PFSK-1 (cell line): ENCODE results near the gene IQCK.

ENCODE experiments used
- FOXP2 ChIP-seq: optimal IDR thresholded peaks from 2 replicates; pipeline ENCODE3; 2011; ENCODE audit warnings: borderline replicate concordance, control low read depth, inconsistent platforms; ENCODE audit not compliant: insufficient read depth; ENCODE audit errors: extremely low read length, extremely low read depth
- POLR2AphosphoS5 ChIP-seq: IDR thresholded peaks from 2 replicates; pipeline ENCODE4 v1.6.1; 2012; ENCODE audit warnings: low read depth, mild to moderate bottlenecking, control low read depth, low read length, moderate library complexity
- SIN3A ChIP-seq: IDR thresholded peaks from 2 replicates; pipeline ENCODE4 v1.6.1; 2012; ENCODE audit warnings: mild to moderate bottlenecking, low read length, moderate library complexity, borderline replicate concordance; ENCODE audit not compliant: insufficient read depth
- TAF1 ChIP-seq: IDR thresholded peaks from 2 replicates; pipeline ENCODE4 v1.6.1; 2012; ENCODE audit warnings: low read length, control low read depth, borderline replicate concordance; ENCODE audit not compliant: insufficient read depth
- TF ChIP-seq, protein P1 (sequence below), 2 experiments: IDR thresholded peaks; 2 replicates each; pipeline versions ENCODE4 v1.6.1 to v1.8.0; 2011 to 2012; ENCODE audit warnings: low read depth in 2 of 2, low read length in 2 of 2, control low read depth in 1 of 2, inconsistent platforms in 1 of 2, mild to moderate bottlenecking in 1 of 2, moderate library complexity in 1 of 2; ENCODE audit not compliant: insufficient read depth in 1 of 2

Gene IQCK

DNA sequence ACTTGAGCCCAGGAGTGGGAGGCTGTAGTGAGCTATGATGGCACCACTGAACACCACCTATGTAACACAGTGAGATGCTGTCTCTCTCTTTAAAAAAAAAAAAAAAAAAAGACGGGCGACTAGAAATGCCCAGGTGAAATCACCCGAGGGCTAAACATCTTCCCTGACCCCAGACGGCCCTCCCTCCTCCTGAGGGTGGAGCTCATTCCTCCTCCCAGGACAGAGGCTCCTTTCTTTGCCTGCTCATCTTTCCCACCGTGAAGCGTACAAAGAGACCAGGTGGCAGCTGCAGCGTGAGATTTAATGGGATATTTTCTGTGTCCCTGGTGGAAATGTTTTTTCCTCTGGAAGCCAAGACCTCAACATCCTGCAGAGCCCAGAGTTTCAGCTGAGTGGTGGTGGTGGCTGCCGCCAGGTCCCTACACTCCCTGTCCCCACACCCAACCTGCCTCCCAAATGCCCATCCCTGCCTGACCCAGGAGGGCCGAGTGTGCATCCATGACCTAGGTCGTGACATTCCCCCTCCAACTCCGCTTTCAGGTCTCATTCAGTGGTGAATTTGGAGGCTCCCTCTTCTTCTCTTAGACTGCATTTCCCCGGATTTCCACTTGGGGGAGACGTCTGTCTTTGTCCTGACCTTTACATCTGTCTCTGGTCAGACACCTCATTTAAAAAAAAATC, 181.0 kb downstream of the IQCK start:
- TF ChIP-seq POLR2AphosphoS5 (no peak), SIN3A (no peak), TAF1 (no peak), FOXP2 (no peak)
- TF ChIP-seq, protein P1, sequence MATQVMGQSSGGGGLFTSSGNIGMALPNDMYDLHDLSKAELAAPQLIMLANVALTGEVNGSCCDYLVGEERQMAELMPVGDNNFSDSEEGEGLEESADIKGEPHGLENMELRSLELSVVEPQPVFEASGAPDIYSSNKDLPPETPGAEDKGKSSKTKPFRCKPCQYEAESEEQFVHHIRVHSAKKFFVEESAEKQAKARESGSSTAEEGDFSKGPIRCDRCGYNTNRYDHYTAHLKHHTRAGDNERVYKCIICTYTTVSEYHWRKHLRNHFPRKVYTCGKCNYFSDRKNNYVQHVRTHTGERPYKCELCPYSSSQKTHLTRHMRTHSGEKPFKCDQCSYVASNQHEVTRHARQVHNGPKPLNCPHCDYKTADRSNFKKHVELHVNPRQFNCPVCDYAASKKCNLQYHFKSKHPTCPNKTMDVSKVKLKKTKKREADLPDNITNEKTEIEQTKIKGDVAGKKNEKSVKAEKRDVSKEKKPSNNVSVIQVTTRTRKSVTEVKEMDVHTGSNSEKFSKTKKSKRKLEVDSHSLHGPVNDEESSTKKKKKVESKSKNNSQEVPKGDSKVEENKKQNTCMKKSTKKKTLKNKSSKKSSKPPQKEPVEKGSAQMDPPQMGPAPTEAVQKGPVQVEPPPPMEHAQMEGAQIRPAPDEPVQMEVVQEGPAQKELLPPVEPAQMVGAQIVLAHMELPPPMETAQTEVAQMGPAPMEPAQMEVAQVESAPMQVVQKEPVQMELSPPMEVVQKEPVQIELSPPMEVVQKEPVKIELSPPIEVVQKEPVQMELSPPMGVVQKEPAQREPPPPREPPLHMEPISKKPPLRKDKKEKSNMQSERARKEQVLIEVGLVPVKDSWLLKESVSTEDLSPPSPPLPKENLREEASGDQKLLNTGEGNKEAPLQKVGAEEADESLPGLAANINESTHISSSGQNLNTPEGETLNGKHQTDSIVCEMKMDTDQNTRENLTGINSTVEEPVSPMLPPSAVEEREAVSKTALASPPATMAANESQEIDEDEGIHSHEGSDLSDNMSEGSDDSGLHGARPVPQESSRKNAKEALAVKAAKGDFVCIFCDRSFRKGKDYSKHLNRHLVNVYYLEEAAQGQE (IDR thresholded peaks at IDR 0.05; ENCODE audit: insufficient read depth in 1 of 2, low read depth in 2 of 2, low read length in 2 of 2): no peak

DNA sequence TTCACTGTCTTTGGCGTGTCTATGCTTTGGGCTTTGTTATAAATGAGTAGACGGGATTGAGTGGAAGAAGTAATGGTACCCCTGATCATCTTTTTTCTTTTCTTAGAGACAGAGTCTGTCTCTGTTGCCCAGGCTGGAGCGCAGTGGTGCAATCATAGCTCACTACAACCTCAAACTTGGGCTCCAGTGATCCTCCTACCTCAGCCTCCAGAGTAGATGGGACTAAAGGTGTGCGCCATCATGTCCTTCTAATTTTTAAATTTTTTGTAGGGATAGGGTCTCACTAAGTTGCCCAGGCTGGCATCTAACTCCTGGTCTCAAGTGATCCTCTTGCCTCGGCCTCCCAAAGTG, 181.5 kb downstream of the IQCK start:
- TF ChIP-seq TAF1 (no peak), FOXP2 (no peak), POLR2AphosphoS5 (no peak), SIN3A (no peak)
- TF ChIP-seq, protein P1 (IDR thresholded peaks at IDR 0.05; ENCODE audit: insufficient read depth in 1 of 2, low read depth in 2 of 2, low read length in 2 of 2): no peak

DNA sequence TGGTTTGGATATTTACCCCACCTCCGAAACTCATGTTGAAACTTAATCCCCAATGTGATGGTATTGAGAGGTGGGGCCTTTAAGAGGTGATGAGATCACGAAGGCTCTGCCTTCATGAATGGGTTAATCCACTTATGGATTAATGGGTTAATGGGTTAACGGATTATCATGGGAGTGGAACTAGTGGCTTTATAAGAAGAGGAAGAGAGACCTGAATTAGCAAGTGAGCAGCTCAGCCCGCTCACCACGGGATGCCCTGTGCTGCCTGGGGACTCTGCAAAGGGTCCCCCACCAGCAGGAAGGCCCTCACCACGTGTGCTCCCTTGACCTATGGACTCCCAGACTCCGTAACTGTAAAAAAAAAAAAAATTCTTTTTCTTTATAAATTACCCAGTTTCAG, 183.1 kb downstream of the IQCK start:
- TF ChIP-seq, protein P1 (IDR thresholded peaks at IDR 0.05; ENCODE audit: insufficient read depth in 1 of 2, low read depth in 2 of 2, low read length in 2 of 2): no peak
- no peak for TF ChIP-seq FOXP2
- no peak for TF ChIP-seq POLR2AphosphoS5
- TF ChIP-seq SIN3A: no peak
- TF ChIP-seq TAF1: no peak

DNA sequence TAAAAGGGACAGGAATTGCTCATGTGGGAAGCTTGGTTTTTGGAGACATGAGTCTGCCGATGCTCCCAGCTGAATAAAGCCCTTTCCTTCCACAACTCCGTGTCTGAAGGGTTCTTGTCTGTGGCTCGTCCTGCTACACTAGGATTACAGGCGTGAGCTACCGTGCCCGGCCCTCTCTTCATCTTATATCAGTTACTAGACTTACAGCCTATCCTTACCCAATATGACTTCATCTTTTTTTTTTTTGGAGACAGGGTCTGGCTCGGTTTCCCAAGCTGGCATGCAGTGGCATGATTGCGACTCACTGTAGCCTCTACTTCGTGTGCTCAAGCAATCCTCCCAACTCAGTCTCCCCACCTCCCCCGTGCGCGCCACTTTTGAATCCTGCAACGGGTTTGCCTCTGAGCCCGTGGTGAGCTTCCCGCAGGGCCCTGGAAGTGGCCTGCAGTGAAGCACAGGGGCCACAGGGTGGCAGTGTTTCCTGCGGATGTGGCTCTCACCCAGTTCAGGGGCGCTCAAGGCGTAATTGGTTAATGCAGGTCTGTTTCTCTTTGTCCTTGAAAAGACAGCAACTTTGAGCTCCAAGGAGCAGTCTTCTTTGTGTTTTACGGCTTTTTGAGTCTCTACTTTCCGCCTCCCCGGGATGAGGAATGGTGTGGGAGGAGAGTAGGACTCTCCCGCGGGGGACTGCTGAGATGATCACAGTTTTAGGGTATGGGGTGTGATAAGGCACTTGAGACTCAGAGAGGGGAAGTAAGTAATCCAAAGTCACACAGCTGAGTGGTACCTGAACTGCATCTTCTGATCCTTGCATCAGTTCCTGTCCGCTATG, 189.3 kb downstream of the IQCK start:
- TF ChIP-seq, protein P1 (IDR thresholded peaks at IDR 0.05; ENCODE audit: insufficient read depth in 1 of 2, low read depth in 2 of 2, low read length in 2 of 2): no peak
- TF ChIP-seq POLR2AphosphoS5 (no peak), FOXP2 (no peak), SIN3A (no peak), TAF1 (no peak)
